HepG2 (cell line): Measurements from ENCODE around the gene SMTNL1. TPM values are rescaled to one million over a fixed set of nuclear protein-coding genes. Genes with fewer than 3 reads are reported as not detected.

Experiments
- CBX1 ChIP-seq: IDR thresholded peaks from one replicate; pipeline ENCODE4 v1.6.1; 2016; ENCODE audit warnings: antibody characterized with exemption, low read depth
- FOSL2 ChIP-seq: sonication (generic); formaldehyde crosslinking; IDR thresholded peaks from 2 replicates; pipeline ENCODE4 v1.4.0; 2020; ENCODE audit warnings: missing genetic modification reagents
- FOXK2 ChIP-seq: fragments of 450-650 bp; IDR thresholded peaks from 2 replicates; pipeline ENCODE4 v1.6.1; 2016
- HDAC6 ChIP-seq: fragments of 200-600 bp; sonication (generic); IDR thresholded peaks from 2 replicates; pipeline ENCODE4 v1.7.0; 2017; ENCODE audit warnings: mild to moderate bottlenecking, antibody characterized with exemption, low read length, low read depth
- HOXD1 ChIP-seq: sonication (generic); formaldehyde crosslinking; IDR thresholded peaks from 2 replicates; pipeline ENCODE4 v1.5.0; 2020; ENCODE audit warnings: missing genetic modification reagents
- IRF2 ChIP-seq: IDR thresholded peaks from 2 replicates; pipeline ENCODE4 v1.6.1; 2018; ENCODE audit warnings: missing genetic modification reagents, missing compliant biosample characterization
- NAIF1 ChIP-seq: sonication (generic); formaldehyde crosslinking; IDR thresholded peaks from 2 replicates; pipeline ENCODE4 v1.5.0; 2020; ENCODE audit warnings: mild to moderate bottlenecking, missing genetic modification reagents, borderline replicate concordance
- PCBP2 ChIP-seq: fragments of 200-400 bp; formaldehyde crosslinking; optimal IDR thresholded peaks from 2 replicates; pipeline ENCODE3; 2018; ENCODE audit warnings: low read length, low read depth; ENCODE audit not compliant: poor library complexity, severe bottlenecking
- PHF20 ChIP-seq: sonication (generic); formaldehyde crosslinking; IDR thresholded peaks from 2 replicates; pipeline ENCODE4 v1.5.0; 2020; ENCODE audit warnings: mild to moderate bottlenecking, missing genetic modification reagents
- PLRG1 ChIP-seq: fragments of 450-650 bp; conservative IDR thresholded peaks from 2 replicates; pipeline ENCODE4 v1.6.1; 2016
- RARA ChIP-seq: IDR thresholded peaks from 2 replicates; pipeline ENCODE4 v1.6.1; 2016; ENCODE audit warnings: missing genetic modification reagents, missing compliant biosample characterization
- RFX5 ChIP-seq: IDR thresholded peaks from 2 replicates; pipeline ENCODE4 v1.6.1; 2011; ENCODE audit warnings: low read depth, low read length, improper control_type of control experiment
- THYN1 ChIP-seq: sonication (generic); formaldehyde crosslinking; IDR thresholded peaks from 2 replicates; pipeline ENCODE4 v1.8.1; 2023; ENCODE audit warnings: low read depth, mild to moderate bottlenecking, moderate library complexity, missing genetic modification reagents, borderline replicate concordance
- ZBTB3 ChIP-seq: sonication (generic); formaldehyde crosslinking; IDR thresholded peaks from 2 replicates; pipeline ENCODE4 v1.4.0; 2020; ENCODE audit warnings: low read depth, mild to moderate bottlenecking, moderate library complexity, missing genetic modification reagents, borderline replicate concordance
- ZNF136 ChIP-seq: sonication (generic); formaldehyde crosslinking; IDR thresholded peaks from 2 replicates; pipeline ENCODE4 v1.8.1; 2022; ENCODE audit warnings: low read depth, mild to moderate bottlenecking, moderate library complexity, missing genetic modification reagents
- ZNF350 ChIP-seq: sonication (generic); formaldehyde crosslinking; IDR thresholded peaks from 2 replicates; pipeline ENCODE4 v1.4.0; 2020; ENCODE audit warnings: mild to moderate bottlenecking, low read depth, missing genetic modification reagents, borderline replicate concordance
- ZNF598 ChIP-seq: sonication (generic); formaldehyde crosslinking; IDR thresholded peaks from 2 replicates; pipeline ENCODE4 v1.5.1; 2020; ENCODE audit warnings: mild to moderate bottlenecking, missing genetic modification reagents, borderline replicate concordance
- ZNF766 ChIP-seq: sonication (generic); formaldehyde crosslinking; IDR thresholded peaks from 2 replicates; pipeline ENCODE4 v1.5.0; 2020; ENCODE audit warnings: missing genetic modification reagents, borderline replicate concordance
- polyA plus RNA-seq, 8 experiments: library from polyadenylated mRNA; depleted of rRNA in 3 of 8; stranded (reverse) in 7 of 8; unstranded in 1 of 8; fragments of >200 nt; fragmentation: Illumina TruSeq in 4 of 8; extraction: Trizol in 4 of 8; gene quantifications; 2 replicates each; pipeline versions ENCODE4 v1.2.1 to v1.2.3, GENCODE V29; 2011 to 2016; ENCODE audit warnings: low read depth in 4 of 8, missing spikeins in 1 of 8, mixed read lengths in 1 of 8; ENCODE audit not compliant: insufficient read depth in 1 of 8
- total RNA-seq, 5 experiments: library from RNA; depleted of rRNA; stranded (reverse); fragments of >200 nt; fragmentation: Illumina TruSeq; extraction: Trizol; gene quantifications; 2 replicates each; pipeline ENCODE4 v1.2.3, GENCODE V29; 2016; ENCODE audit warnings: low read depth in 1 of 5
- TF ChIP-seq, protein P1 (sequence below): IDR thresholded peaks from 2 replicates; pipeline ENCODE4 v1.6.1; 2012; ENCODE audit warnings: low read length, improper control_type of control experiment
- TF ChIP-seq, protein P2 (sequence below): IDR thresholded peaks from 2 replicates; pipeline ENCODE4 v1.6.1; 2018; ENCODE audit warnings: missing genetic modification reagents
- TF ChIP-seq, protein P3 (sequence below): sonication (generic); formaldehyde crosslinking; IDR thresholded peaks from 2 replicates; pipeline ENCODE4 v1.8.0; 2022; ENCODE audit warnings: missing genetic modification reagents, mild to moderate bottlenecking, moderate library complexity, borderline replicate concordance
- TF ChIP-seq, protein P4 (sequence below): sonication (generic); formaldehyde crosslinking; IDR thresholded peaks from 2 replicates; pipeline ENCODE4 v1.4.0; 2020; ENCODE audit warnings: missing genetic modification reagents

The SMTNL1 gene
- total and polyA plus RNA-seq, 2 of the 13 experiments (the other 11 are each of a cell fraction or from before 2014, with no cell fraction given) = 0.04 TPM; not detected in 1

DNA sequence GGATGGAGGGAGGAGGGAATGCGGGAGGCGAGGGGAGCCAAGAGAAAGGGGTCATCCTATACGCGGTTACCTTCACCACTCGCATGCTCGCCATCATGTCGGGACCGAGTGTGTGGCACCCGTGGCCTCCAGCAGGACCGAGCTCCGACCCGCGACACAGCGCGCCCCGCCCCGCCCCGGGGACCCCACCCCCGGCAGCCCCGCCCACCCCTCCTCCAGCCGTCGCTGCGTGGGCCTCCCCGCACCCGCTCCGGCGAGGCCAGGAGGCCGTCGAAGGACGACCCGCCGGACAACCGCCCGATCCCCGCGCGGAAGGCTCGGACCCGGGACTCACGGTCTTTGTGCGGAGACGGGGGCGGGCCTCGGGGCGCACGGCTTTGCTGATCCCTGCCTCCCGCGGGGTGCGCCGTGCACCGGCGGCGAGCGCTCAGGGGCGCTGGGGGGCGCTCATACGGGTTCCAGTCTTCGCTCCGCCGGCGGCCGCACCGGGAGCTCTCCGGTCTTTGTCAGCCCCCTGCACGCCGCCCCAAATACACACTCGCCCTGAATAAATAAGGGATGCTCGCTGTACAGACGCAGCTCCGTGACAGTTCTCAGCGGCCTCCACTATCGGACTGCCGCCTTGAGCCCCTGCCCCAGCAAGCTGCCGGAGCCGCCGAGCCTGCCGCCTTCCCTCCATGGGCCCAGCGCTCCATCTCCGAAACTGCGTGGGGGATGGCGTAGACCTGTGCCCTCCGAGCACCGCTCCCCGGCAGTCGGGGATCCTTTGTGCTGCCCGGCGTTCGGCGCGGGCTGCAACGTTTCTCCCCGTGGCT lies 30.3 kb downstream of the SMTNL1 start, which contains the start of gene UBE2L6 (continued):
- TF ChIP-seq, protein P1, sequence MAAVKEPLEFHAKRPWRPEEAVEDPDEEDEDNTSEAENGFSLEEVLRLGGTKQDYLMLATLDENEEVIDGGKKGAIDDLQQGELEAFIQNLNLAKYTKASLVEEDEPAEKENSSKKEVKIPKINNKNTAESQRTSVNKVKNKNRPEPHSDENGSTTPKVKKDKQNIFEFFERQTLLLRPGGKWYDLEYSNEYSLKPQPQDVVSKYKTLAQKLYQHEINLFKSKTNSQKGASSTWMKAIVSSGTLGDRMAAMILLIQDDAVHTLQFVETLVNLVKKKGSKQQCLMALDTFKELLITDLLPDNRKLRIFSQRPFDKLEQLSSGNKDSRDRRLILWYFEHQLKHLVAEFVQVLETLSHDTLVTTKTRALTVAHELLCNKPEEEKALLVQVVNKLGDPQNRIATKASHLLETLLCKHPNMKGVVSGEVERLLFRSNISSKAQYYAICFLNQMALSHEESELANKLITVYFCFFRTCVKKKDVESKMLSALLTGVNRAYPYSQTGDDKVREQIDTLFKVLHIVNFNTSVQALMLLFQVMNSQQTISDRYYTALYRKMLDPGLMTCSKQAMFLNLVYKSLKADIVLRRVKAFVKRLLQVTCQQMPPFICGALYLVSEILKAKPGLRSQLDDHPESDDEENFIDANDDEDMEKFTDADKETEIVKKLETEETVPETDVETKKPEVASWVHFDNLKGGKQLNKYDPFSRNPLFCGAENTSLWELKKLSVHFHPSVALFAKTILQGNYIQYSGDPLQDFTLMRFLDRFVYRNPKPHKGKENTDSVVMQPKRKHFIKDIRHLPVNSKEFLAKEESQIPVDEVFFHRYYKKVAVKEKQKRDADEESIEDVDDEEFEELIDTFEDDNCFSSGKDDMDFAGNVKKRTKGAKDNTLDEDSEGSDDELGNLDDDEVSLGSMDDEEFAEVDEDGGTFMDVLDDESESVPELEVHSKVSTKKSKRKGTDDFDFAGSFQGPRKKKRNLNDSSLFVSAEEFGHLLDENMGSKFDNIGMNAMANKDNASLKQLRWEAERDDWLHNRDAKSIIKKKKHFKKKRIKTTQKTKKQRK = no peak
- no peak for TF ChIP-seq ZBTB3
- TF ChIP-seq HOXD1 = 0 out of 2 replicates have a peak, but pooled peaks have one; percentile 14
- TF ChIP-seq NAIF1 (CRISPR knock-in tag) = no peak
- TF ChIP-seq, protein P2, sequence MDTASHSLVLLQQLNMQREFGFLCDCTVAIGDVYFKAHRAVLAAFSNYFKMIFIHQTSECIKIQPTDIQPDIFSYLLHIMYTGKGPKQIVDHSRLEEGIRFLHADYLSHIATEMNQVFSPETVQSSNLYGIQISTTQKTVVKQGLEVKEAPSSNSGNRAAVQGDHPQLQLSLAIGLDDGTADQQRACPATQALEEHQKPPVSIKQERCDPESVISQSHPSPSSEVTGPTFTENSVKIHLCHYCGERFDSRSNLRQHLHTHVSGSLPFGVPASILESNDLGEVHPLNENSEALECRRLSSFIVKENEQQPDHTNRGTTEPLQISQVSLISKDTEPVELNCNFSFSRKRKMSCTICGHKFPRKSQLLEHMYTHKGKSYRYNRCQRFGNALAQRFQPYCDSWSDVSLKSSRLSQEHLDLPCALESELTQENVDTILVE = no peak
- no peak for TF ChIP-seq CBX1
- TF ChIP-seq ZNF598 (CRISPR knock-in tag) = peak; percentile 86; the same call in 1 of the 2 replicates
- TF ChIP-seq RFX5 = no peak
- peak; percentile 19; the same call in 1 of the 2 replicates for TF ChIP-seq PHF20 (CRISPR knock-in tag)
- no peak for TF ChIP-seq PCBP2
- 0 out of 2 replicates have a peak, but pooled peaks have one; percentile 11 for TF ChIP-seq FOSL2 (CRISPR knock-in tag)
- peak; percentile 79; the same call in 1 of the 2 replicates for TF ChIP-seq ZNF350 (CRISPR knock-in tag)
- TF ChIP-seq, protein P3, sequence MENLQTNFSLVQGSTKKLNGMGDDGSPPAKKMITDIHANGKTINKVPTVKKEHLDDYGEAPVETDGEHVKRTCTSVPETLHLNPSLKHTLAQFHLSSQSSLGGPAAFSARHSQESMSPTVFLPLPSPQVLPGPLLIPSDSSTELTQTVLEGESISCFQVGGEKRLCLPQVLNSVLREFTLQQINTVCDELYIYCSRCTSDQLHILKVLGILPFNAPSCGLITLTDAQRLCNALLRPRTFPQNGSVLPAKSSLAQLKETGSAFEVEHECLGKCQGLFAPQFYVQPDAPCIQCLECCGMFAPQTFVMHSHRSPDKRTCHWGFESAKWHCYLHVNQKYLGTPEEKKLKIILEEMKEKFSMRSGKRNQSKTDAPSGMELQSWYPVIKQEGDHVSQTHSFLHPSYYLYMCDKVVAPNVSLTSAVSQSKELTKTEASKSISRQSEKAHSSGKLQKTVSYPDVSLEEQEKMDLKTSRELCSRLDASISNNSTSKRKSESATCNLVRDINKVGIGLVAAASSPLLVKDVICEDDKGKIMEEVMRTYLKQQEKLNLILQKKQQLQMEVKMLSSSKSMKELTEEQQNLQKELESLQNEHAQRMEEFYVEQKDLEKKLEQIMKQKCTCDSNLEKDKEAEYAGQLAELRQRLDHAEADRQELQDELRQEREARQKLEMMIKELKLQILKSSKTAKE (CRISPR knock-in tag) = no peak
- no peak for TF ChIP-seq FOXK2
- TF ChIP-seq, protein P4, sequence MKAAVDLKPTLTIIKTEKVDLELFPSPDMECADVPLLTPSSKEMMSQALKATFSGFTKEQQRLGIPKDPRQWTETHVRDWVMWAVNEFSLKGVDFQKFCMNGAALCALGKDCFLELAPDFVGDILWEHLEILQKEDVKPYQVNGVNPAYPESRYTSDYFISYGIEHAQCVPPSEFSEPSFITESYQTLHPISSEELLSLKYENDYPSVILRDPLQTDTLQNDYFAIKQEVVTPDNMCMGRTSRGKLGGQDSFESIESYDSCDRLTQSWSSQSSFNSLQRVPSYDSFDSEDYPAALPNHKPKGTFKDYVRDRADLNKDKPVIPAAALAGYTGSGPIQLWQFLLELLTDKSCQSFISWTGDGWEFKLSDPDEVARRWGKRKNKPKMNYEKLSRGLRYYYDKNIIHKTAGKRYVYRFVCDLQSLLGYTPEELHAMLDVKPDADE (CRISPR knock-in tag) = no peak
- no peak for TF ChIP-seq IRF2
- TF ChIP-seq HDAC6 = no peak
- TF ChIP-seq RARA (CRISPR knock-in tag) = no peak
- TF ChIP-seq PLRG1 = no peak
- no peak for TF ChIP-seq THYN1 (CRISPR knock-in tag)
- 0 out of 2 replicates have a peak, but pooled peaks have one; percentile 18 for TF ChIP-seq ZNF136 (CRISPR knock-in tag)
- TF ChIP-seq ZNF766 = no peak
